HG03103 (cell line): ENCODE measurements around the gene PLRG1.

Experiments
- ATAC-seq: cut with Tn5 transposase; IDR thresholded peaks from one replicate; pipeline ENCODE4 v1.9.1; 2021; ENCODE audit warnings: low read depth; ENCODE audit not compliant: unreplicated experiment

Gene PLRG1

GRCh38 chr4:154577324-154577723 is 27.1 kb upstream of the PLRG1 start:
- ATAC-seq = no peak

- ATAC-seq = no peak
These were observed 24.1 kb upstream of the PLRG1 start for GRCh38 chr4:154574311-154574710.

GRCh38 chr4:154573190-154573870 is 23.1 kb upstream of the PLRG1 start:
- no peak for ATAC-seq

- ATAC-seq = no peak
These were observed 19.4 kb upstream of the PLRG1 start for GRCh38 chr4:154569584-154569983.

GRCh38 chr4:154569028-154569427 is 18.8 kb upstream of the PLRG1 start:
- no peak for ATAC-seq

GRCh38 chr4:154566639-154567204 is 16.5 kb upstream of the PLRG1 start:
- no peak for ATAC-seq

GRCh38 chr4:154565704-154566103 is 15.5 kb upstream of the PLRG1 start:
- no peak for ATAC-seq

- no peak for ATAC-seq
These were observed 14.1 kb upstream of the PLRG1 start for GRCh38 chr4:154564311-154564710.

GRCh38 chr4:154562697-154563254 is 12.6 kb upstream of the PLRG1 start, which contains the start of gene FGB:
TSS of gene FGB (plus strand) at chr4:154563011. CDS start at chr4:154563019, 8 bp downstream.
- no peak for ATAC-seq

GRCh38 chr4:154560824-154561231 is 10.6 kb upstream of the PLRG1 start:
- no peak for ATAC-seq

- no peak for ATAC-seq
These were observed 10.2 kb upstream of the PLRG1 start for GRCh38 chr4:154560419-154560801.

- peak; percentile 68 for ATAC-seq
These were observed 9.6 kb upstream of the PLRG1 start for GRCh38 chr4:154559494-154560418.

GRCh38 chr4:154559141-154559493 is 8.9 kb upstream of the PLRG1 start:
- peak; percentile 18 for ATAC-seq

- peak; percentile 47 for ATAC-seq
These were observed 1.9 kb upstream of the PLRG1 start for GRCh38 chr4:154551872-154552686.

- ATAC-seq = no peak
These were observed 4.5 kb downstream of the PLRG1 start for GRCh38 chr4:154545689-154546088.

GRCh38 chr4:154542271-154542879 is 7.8 kb downstream of the PLRG1 start:
- no peak for ATAC-seq

GRCh38 chr4:154534296-154534695 is 15.9 kb downstream of the PLRG1 start:
- ATAC-seq = no peak

- no peak for ATAC-seq
These were observed 20.3 kb downstream of the PLRG1 start for GRCh38 chr4:154529728-154530519.

- no peak for ATAC-seq
These were observed 21.3 kb downstream of the PLRG1 start for GRCh38 chr4:154528869-154529268.
